Transverse colon (tissue), 3 donors: ENCODE measurements around the gene CCNF.

ENCODE experiments used
- CTCF ChIP-seq, 5 experiments: fragments of 200-600 bp in 3 of 5; fragments of 450-650 bp in 2 of 5; sonication (generic) in 3 of 5; IDR thresholded peaks; 1 replicate in 2 of 5; 2 replicates in 3 of 5; pipeline ENCODE4 v1.5.1; 2016 to 2017; ENCODE audit warnings: antibody characterized with exemption in 5 of 5, inconsistent platforms in 3 of 5, mild to moderate bottlenecking in 2 of 5, moderate library complexity in 1 of 5
- POLR2A ChIP-seq: fragments of 450-650 bp; IDR thresholded peaks from one replicate; pipeline ENCODE4 v1.6.1; 2016; ENCODE audit warnings: antibody characterized with exemption, mild to moderate bottlenecking, moderate library complexity

GRCh38 chr16:2447920-2448583 is 18.8 kb downstream of the CCNF start:
- no peak for TF ChIP-seq CTCF (IDR thresholded peaks at IDR 0.05)
- no peak for TF ChIP-seq POLR2A
